HEK293T (cell line): ENCODE measurements around the gene KIF16B.

Experiments used
- ARNT ChIP-seq: fragments of 450-650 bp; IDR thresholded peaks from 2 replicates; pipeline ENCODE4 v1.6.1; 2017; ENCODE audit warnings: mild to moderate bottlenecking
- BHLHE40 ChIP-seq: fragments of 450-650 bp; IDR thresholded peaks from 2 replicates; pipeline ENCODE4 v1.6.1; 2016; ENCODE audit warnings: mild to moderate bottlenecking, moderate library complexity, borderline replicate concordance
- CTBP1 ChIP-seq: fragments of 450-650 bp; IDR thresholded peaks from 2 replicates; pipeline ENCODE4 v1.6.1; 2016; ENCODE audit warnings: borderline replicate concordance
- FOXA1 ChIP-seq: fragments of 450-650 bp; IDR thresholded peaks from 2 replicates; pipeline ENCODE4 v1.6.1; 2016; ENCODE audit warnings: mild to moderate bottlenecking
- FOXK2 ChIP-seq: fragments of 450-650 bp; IDR thresholded peaks from 2 replicates; pipeline ENCODE4 v1.6.1; 2016; ENCODE audit warnings: mild to moderate bottlenecking
- L3MBTL2 ChIP-seq: fragments of 450-650 bp; conservative IDR thresholded peaks from 2 replicates; pipeline ENCODE4 v1.6.1; 2016; ENCODE audit warnings: mild to moderate bottlenecking
- NFRKB ChIP-seq: fragments of 450-650 bp; IDR thresholded peaks from 2 replicates; pipeline ENCODE4 v1.6.1; 2016; ENCODE audit warnings: mild to moderate bottlenecking, moderate library complexity
- SP1 ChIP-seq: fragments of 450-650 bp; IDR thresholded peaks from 2 replicates; pipeline ENCODE4 v1.6.1; 2017
- SUZ12 ChIP-seq: fragments of 450-650 bp; IDR thresholded peaks from 2 replicates; pipeline ENCODE4 v1.6.1; 2016; ENCODE audit warnings: mild to moderate bottlenecking
- TARDBP ChIP-seq: fragments of 450-650 bp; IDR thresholded peaks from 2 replicates; pipeline ENCODE4 v1.6.1; 2016
- ZNF384 ChIP-seq: fragments of 450-650 bp; IDR thresholded peaks from 2 replicates; pipeline ENCODE4 v1.6.1; 2016
- TF ChIP-seq, protein P1 (sequence below): fragments of 450-650 bp; IDR thresholded peaks from 2 replicates; pipeline ENCODE4 v1.6.1; 2016

DNA sequence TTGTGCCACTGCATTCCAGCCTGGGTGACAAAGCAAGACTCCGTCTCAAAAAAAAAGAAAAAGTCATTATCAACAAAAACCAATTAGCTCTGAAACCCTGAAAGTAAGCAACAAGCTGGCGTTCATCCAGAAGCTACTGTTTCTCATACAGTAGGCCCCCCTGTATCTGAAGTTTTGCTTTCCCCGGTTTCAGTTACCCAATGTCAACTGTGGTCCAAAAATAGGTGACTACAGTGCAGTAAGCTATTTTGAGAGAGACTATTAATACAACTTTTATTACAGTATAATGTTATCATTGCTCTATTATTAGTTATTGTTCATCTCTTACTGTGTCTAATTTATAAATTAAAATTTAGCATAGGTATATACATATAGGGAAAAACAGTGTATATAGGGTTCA, 135.1 kb downstream of the KIF16B start:
- TF ChIP-seq ARNT (no peak), L3MBTL2 (no peak), SP1 (no peak), CTBP1 (no peak), SUZ12 (no peak), BHLHE40 (no peak), FOXA1 (no peak), NFRKB (no peak), TARDBP (no peak), FOXK2 (no peak), ZNF384 (no peak)
- TF ChIP-seq, protein P1, sequence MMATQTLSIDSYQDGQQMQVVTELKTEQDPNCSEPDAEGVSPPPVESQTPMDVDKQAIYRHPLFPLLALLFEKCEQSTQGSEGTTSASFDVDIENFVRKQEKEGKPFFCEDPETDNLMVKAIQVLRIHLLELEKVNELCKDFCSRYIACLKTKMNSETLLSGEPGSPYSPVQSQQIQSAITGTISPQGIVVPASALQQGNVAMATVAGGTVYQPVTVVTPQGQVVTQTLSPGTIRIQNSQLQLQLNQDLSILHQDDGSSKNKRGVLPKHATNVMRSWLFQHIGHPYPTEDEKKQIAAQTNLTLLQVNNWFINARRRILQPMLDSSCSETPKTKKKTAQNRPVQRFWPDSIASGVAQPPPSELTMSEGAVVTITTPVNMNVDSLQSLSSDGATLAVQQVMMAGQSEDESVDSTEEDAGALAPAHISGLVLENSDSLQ: no peak
